ENCODE results near the gene OR2C1.
A peak's percentile ranks its signal among the peaks of the same experiment; 100 is the strongest.

Gene OR2C1

DNA sequence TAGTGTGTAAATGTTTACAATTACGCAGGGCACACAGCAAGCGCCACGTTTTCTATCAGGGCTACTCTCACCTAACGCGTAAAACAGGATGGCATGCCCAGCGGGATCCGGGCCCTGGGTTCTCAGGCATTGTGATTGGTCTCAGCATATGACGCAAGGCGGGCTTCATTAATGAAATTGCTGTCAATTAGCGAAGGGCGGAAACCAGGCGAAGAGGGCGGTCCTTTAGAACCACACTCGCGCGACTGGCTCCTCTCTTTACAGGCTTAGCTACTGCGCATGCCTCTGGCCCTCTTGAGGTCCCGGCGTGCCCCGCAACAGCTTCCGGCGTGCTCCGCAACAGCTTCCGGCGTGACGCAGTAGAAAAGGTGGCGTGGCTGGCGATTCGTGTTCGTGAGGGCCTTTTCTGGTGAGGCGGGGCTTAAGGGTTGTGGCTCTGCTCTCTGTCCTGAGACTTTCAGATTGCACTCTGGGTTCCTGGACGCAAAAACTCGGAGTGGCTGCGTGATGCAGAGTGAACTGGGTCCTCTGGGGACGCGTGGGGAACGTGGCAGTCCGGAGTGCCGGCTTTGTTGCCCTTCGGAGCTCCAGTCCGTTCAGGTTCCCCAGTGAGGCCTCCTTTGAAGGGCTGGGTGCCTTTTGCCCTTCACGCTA, 9.2 kb downstream of the OR2C1 start:
- Mint-ChIP-seq H3K4me1 (peaks cover 7% of the 10 kb centered on the region), H3K9me3 (no peaks in the 10 kb centered on the region), H3K27ac (peak overlapping the region; percentile 75), H3K36me3 (peaks cover 8% of the 10 kb centered on the region), H3K4me3 (peak overlapping the region; percentile 68)
- peak; percentile 95 for ATAC-seq
- peak; percentile 34 to 89 for DNase-seq (ENCODE audit: low spot score in 2 of 2)

GRCh38 chr16:3369073-3369472, 13.4 kb downstream of the OR2C1 start:
- Mint-ChIP-seq H3K9me3 (no peaks in the 10 kb centered on the region), H3K36me3 (peaks cover 8% of the 10 kb centered on the region), H3K27ac (no peak overlapping the region), H3K4me1 (peaks cover 7% of the 10 kb centered on the region), H3K4me3 (no peak overlapping the region)
- ATAC-seq (no peak), DNase-seq (ENCODE audit: low spot score in 2 of 2) (no peak)

DNA sequence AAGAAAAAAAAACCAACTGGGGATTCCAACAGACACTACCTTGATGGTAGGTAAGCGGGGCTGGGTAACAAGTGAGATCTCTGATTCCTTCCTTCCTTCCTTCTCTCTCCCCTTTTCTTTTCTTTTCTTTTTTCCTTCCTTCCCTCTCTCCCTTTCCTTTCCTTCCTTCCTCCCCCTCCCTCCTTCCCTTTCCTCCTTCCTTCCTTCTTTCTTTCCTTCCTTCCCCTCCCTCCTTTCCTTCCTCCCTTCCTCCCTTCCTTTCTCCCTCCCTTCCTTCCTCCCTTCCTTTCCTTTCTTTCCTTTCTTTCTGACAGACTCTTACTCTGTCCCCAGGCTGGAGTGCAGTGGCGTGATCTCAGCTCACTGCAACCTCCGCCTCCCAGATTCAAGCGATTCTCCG, 20.0 kb downstream of the OR2C1 start:
- H3K4me1 Mint-ChIP-seq, result no peaks in the 10 kb centered on the region
- ATAC-seq (no peak), DNase-seq (ENCODE audit: low spot score in 2 of 2) (no peak)
- H3K4me3 Mint-ChIP-seq, result no peak overlapping the region
- H3K9me3 Mint-ChIP-seq, result peaks cover 25% of the 10 kb centered on the region
- H3K36me3 Mint-ChIP-seq, result no peaks in the 10 kb centered on the region
- no peak overlapping the region for H3K27ac Mint-ChIP-seq

DNA sequence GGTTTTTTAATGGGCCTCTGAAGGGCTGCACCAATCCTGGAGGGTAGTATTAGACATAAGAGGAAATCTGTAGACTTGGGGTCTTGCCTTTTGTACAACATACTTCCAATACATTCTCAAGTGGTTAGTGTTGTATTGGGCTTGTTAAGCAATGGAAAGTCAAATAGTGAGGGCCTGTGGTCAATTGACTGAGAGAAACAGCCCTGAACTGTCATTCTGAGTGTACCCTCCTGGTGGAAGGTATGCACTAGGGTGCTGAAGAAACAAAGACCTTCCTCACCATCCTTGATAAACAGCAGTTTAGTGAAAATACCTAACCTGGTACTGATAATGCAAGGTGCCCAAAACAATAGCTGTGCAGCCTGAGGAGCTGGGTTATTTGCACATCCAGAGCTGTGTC, 22.2 kb downstream of the OR2C1 start:
- DNase-seq (ENCODE audit: low spot score in 2 of 2) (no peak), ATAC-seq (no peak)
- Mint-ChIP-seq H3K4me3 (no peak overlapping the region), H3K27ac (no peak overlapping the region), H3K36me3 (peaks cover 10% of the 10 kb centered on the region), H3K4me1 (no peaks in the 10 kb centered on the region), H3K9me3 (peaks cover 35% of the 10 kb centered on the region)

GRCh38 chr16:3383045-3383448, 27.4 kb downstream of the OR2C1 start:
- H3K27ac Mint-ChIP-seq, result no peak overlapping the region
- ATAC-seq (no peak), DNase-seq (ENCODE audit: low spot score in 2 of 2) (no peak)
- no peak overlapping the region for H3K4me3 Mint-ChIP-seq
- peaks cover 48% of the 10 kb centered on the region for H3K36me3 Mint-ChIP-seq
- peaks cover 46% of the 10 kb centered on the region for H3K9me3 Mint-ChIP-seq
- H3K4me1 Mint-ChIP-seq, result no peaks in the 10 kb centered on the region

- H3K4me3 Mint-ChIP-seq, result no peak overlapping the region
- H3K36me3 Mint-ChIP-seq, result peaks cover 89% of the 10 kb centered on the region
- H3K27ac Mint-ChIP-seq, result no peak overlapping the region
- peaks cover 40% of the 10 kb centered on the region for H3K9me3 Mint-ChIP-seq
- DNase-seq (ENCODE audit: low spot score in 2 of 2), result no peak
- no peak for ATAC-seq
- H3K4me1 Mint-ChIP-seq, result peaks cover 7% of the 10 kb centered on the region
Observed at GRCh38 chr16:3388325-3388724, 32.6 kb downstream of the OR2C1 start.

DNA sequence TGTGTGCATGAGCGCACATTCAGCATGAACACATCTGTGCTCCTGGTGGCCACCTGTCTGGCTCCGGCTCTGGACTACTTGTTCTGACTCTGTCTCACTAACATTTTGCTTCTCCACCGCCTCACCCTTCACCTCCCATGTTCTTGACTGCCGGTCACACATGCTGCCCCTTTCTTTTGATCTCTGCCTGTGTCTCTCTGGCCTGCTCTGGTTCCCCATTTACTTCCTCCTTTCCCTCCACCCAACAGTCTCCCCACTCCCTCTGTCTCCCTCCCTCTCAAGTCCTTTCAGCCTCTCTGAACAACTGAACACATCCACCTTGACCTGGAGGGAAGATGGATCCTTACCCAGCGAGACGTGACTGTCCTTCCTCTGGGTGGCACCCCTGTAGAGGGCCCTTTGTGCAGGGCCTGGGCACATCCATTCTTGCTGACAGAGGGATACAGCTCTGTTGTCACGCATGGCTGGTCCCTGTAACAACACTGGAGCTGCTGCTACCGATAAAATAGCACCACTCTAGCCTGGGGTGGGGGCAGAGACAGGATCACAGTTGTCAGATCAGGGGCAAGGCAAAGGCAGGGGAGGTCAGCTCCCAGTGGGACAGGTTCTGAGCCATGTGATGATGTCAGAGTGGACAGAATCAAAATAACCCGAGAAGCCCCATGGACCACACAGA, 34.1 kb downstream of the OR2C1 start:
- peaks cover 14% of the 10 kb centered on the region for H3K4me1 Mint-ChIP-seq
- peaks cover 89% of the 10 kb centered on the region for H3K36me3 Mint-ChIP-seq
- DNase-seq (ENCODE audit: low spot score in 2 of 2), result no peak
- no peak overlapping the region for H3K27ac Mint-ChIP-seq
- peaks cover 34% of the 10 kb centered on the region for H3K9me3 Mint-ChIP-seq
- ATAC-seq, result no peak
- H3K4me3 Mint-ChIP-seq, result no peak overlapping the region

DNA sequence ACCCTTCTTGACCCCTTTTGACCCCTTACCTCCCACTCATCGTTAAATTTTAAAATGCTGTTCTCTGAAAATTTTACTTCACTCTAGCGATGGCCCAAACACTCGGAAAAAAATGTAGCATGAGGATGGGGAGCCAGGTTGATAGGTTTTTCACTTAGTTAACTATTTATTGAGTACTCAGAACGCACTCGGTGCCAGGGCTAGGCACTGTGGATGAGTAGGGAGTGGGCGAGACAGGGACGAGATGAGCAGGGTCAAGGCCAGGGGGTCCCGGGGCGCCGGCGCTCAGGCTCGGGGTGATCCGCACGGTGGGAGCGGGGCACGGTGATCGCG, 44.7 kb downstream of the OR2C1 start:
- DNase-seq (ENCODE audit: low spot score in 2 of 2) (no peak), ATAC-seq (peak; percentile 58)
- Mint-ChIP-seq H3K9me3 (peaks cover 10% of the 10 kb centered on the region), H3K27ac (peak overlapping the region; percentile 85), H3K36me3 (peaks cover 43% of the 10 kb centered on the region), H3K4me1 (peaks cover 47% of the 10 kb centered on the region), H3K4me3 (peak overlapping the region; percentile 89)

GRCh38 chr16:3400779-3401688, 45.3 kb downstream of the OR2C1 start, which contains the start of the genes ZNF174 and ZSCAN32:
TSS of gene ZNF174 (plus strand) at chr16:3401215. CDS start at chr16:3402005, 790 bp downstream.
TSS of gene ZSCAN32 (minus strand) at chr16:3401004. CDS start at chr16:3397557, 3,447 bp downstream.
- peak within 1 kb of the TSS; percentile 85 for H3K27ac Mint-ChIP-seq
- peak; percentile 99 for ATAC-seq
- peak; percentile 98 to 100 for DNase-seq (ENCODE audit: low spot score in 2 of 2)
- peaks cover 12% of the 10 kb centered on the region for H3K9me3 Mint-ChIP-seq
- peaks cover 43% of the 10 kb centered on the region for H3K36me3 Mint-ChIP-seq
- H3K4me3 Mint-ChIP-seq, result peak within 1 kb of the TSS; percentile 89
- H3K4me1 Mint-ChIP-seq, result peaks cover 43% of the 10 kb centered on the region

DNA sequence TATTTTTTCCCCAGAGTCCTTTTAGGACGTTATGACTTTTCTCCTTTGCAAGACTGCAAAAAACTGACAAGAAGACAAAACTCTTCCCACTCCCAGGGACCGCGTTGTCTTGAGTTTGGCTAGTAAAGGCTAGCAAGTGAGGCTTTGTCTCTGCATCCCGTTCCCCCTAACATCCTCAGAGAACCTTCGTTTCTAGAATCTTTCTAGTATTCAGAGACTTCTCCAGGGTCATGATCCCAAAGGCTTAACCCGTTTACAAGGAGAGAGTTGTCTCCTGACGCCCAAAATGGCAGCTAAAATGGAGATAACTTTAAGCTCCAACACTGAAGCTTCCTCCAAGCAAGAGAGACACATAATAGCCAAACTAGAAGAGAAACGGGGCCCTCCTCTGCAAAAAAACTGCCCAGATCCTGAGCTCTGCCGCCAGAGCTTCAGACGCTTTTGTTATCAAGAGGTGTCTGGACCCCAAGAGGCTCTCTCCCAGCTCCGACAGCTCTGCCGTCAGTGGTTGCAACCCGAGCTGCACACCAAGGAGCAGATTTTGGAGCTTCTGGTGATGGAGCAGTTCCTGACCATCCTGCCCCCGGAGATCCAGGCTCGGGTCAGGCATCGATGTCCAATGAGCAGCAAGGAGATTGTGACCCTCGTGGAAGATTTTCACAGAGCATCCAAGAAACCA, 46.2 kb downstream of the OR2C1 start:
- peak overlapping the region; percentile 89 for H3K4me3 Mint-ChIP-seq
- no peak for ATAC-seq
- H3K9me3 Mint-ChIP-seq, result peaks cover 11% of the 10 kb centered on the region
- peaks cover 43% of the 10 kb centered on the region for H3K36me3 Mint-ChIP-seq
- H3K4me1 Mint-ChIP-seq, result peaks cover 34% of the 10 kb centered on the region
- DNase-seq (ENCODE audit: low spot score in 2 of 2), result no peak
- peak overlapping the region; percentile 85 for H3K27ac Mint-ChIP-seq
